Adipose tissue (tissue), 3 donors: ENCODE results near the gene TENM4. TPM values are rescaled to one million over a fixed set of nuclear protein-coding genes. Genes with fewer than 3 reads are reported as not detected.

Experiments used
- H3K27ac ChIP-seq: one replicate; pipeline ENCODE4 v1.5.1; 2013; ENCODE audit warnings: low read depth, low read length
- WGBS, 3 donors: extraction: QIAGEN DNeasy Blood & Tissue Kit; methylation state at CpG; one replicate each; pipeline ENCODE4 v1.1.7; 2013; 5-methylcytosine and 5-hydroxymethylcytosine counted together
- polyA plus RNA-seq, 3 donors: library from polyadenylated mRNA; stranded (reverse); fragments of 200-250 nt; gene quantifications; one replicate each; pipeline ENCODE4 v1.2.3, GENCODE V29; 2013
- donor health status: healthy with polysubstance abuse.
- donor health status: Bipolar disorder and iron deficiency.
- donor health status: healthy.

TENM4 gene
- polyA plus RNA-seq, 3 donors, result 0.22 to 2.7 (median 0.41) TPM

DNA sequence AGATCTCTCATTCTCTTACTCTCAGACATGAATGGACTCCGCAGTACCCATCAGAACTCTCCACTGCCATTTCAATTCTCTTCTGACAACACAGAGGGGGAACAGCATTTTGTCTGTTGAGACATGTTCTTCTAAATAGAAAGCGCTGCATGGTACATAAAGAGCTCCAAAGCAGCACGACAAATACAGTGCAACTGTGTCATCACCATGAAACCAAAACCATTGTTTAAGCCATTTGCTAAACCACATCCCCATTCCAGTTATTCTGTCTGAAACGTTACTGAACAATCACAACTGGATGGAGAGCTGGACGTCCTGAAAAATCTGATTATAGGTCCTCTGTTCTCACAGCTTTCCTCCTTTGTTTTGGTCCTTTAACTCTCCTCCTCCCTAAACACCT, 17.9 kb upstream of the TENM4 start:
- H3K27ac ChIP-seq, result no peak overlapping the region
- 66 to 78% (median 75%) methylated on average over 5 of the region's 5 CpGs for WGBS, 3 donors

DNA sequence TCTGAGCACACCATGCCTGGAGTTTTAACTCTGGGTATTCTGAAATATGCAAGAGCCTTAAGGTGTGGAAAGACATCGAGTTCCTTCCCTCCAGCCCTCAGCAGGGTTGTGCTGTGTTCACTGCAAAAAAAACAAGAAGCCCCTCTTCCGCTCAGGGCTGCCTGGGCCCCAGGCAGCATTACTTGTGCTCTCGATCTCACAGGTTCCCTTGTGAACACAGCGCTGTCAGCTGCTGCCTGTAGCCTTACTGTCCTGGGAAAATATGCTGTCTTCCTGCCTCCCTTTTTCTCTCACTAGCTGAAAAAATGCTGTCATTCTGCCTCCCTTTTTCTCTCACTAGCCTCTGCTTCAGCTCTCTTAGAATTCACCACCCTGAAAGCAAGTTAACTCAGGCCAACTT, 15.7 kb upstream of the TENM4 start:
- H3K27ac ChIP-seq, result no peak overlapping the region
- 35 to 42% (median 37%) methylated on average over 4 of the region's 4 CpGs for WGBS, 3 donors

DNA sequence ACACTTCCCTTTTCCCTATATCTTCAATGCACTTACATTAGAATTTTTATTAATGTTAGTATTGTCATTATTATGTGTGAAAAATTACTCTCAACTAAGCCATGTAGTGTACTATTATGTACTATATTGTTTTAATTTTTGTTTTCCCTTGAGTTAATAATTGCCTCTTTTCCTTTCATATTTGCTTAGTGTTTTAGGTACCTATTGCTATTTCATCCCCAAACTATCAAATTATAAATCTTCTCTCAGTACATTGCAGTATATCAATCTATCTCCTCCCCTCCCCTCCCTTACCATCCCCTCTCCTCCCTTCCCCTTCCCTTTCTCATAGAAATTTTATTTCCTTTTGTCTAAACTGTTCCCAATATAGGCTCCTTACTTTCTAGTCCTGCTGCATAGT, 12.8 kb upstream of the TENM4 start:
- H3K27ac ChIP-seq, result no peak overlapping the region

DNA sequence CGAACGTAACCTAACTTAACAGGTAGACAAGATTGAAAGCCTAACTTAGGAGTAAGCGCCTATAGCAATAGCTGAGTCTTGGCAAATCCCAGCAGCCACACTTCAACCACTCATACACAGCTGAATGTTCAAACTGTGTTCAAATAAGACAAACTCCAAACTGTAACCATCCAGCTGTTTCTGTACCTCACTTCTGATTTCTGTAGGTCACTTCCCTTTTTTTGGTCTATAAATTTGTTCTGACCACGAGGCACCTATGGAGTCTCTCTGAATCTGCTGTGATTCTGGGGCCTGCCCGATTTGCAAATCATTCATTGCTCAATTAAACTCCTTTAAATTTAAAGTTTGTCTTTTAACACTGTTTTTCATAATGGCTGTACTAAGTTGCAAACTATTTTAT, 8.2 kb upstream of the TENM4 start:
- no peak overlapping the region for H3K27ac ChIP-seq
- WGBS, 3 donors, result 64 to 81% (median 69%) methylated on average over 5 of the region's 5 CpGs

DNA sequence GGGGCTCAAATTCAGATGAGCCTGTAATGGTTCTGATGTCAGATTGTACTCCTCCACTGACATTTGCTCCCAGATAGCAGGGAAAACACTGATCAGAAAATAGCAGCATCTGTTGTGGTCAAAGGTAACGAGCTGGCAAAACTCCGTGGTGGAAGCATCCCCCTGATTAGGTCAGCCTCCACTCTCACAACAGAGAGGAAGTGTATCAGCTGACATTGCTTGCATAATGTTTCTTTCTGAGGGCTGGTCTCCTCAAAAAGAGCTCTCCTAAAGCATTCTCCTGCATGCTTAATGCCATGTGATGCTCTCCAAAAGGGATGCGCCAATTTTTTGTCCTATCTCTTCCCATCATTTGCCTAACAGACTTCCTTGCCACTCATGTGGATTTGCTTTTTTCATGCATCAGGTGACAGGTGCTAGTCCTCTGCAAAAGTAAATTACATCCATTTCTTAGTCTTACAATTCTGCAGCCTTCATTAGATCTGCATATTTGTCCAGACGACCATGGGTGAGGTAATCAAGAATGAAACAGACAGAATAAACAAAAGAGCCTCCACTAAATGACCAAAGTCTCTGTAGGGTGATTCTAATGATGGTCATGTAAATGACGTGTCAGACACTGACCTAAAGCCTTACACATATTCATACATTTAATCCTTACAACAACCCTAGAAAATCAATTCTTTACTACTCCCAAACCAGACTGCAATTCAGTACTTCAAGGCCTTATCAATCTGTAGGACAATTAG, 6.4 kb upstream of the TENM4 start:
- H3K27ac ChIP-seq, result no peak overlapping the region
- 40 to 48% (median 42%) methylated on average over 5 of the region's 5 CpGs for WGBS, 3 donors

DNA sequence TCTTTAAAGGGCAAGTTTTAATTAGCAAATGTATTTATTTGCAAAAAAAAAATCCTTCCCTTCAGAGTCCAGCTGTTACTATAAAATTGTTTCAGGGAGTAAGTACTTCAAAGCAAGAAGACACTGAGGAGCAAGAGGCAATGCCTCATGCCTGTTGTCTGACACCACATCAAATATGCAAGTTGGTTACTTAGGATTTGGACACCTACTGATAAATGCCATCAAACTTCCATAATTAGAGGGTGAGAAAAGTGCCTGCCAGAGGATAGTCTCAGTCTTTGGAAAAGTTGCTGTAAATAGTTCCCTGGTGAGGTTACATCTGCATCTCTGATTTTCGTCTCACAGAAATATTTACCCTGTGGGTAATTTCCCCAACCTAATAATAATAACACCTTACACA, 4.1 kb upstream of the TENM4 start:
- H3K27ac ChIP-seq, result no peak overlapping the region
- 60 to 70% (median 63%) methylated on average over 1 of the region's 1 CpG for WGBS, 3 donors

DNA sequence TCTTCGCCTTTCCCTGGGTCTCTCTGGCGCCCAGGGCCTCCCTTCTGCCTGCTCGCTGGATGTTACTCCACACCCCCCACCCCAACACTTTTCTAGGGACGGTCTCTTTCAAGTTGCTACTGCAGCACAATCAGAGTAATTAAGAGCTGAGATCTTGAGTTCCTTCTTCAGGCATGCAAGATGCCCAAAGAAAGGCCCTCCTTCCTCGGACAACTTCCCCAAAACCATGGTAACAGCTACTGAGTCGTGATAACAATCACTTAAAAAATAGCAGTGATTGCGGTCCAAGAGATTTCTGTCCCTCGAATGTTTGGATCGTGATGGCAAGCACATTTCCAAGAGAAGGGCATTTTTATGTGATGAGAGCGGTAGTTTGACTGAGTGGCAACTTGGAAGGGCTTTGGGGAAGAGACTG, 638 bp upstream of the TENM4 start:
- no peak overlapping the region for H3K27ac ChIP-seq
- 10 to 34% (median 13%) methylated on average over 10 of the region's 10 CpGs for WGBS, 3 donors

DNA sequence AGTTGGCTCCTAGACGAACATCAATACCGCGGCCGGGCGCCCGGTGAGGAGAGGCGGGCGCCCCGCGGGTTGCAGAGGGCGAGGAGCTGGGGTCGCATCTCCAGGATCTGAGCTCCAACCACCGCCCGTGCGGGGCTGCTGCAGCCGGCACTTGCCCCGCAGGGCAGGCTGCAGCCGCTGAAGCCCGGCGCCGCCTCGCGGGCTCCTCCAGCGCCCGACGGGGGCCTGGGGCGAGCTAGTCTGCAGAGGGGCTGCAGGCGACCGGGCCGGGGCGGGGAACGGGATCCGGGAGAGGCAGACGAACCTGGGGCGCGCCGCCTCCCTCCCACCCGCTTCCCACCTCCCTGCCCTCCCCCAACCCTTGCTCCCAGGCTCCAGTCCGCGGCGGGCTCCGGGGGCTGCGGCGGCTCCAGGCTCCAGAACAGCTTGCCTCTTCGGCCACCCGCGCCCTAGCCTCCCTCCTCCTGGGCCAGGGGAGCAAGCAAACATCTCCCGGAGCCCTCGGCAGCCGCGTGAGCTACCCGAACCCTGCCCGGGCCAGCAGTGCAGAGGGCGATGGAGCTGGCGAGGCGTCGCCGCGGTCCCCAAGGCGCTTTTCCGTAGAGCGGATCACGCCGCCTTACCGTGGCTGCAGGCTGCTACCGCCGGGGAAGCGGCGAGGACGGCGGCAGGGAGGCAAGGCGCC, 802 bp downstream of the TENM4 start:
- 1 to 2% (median 2%) methylated on average over 57 to 71 of the region's 72 CpGs for WGBS, 3 donors

DNA sequence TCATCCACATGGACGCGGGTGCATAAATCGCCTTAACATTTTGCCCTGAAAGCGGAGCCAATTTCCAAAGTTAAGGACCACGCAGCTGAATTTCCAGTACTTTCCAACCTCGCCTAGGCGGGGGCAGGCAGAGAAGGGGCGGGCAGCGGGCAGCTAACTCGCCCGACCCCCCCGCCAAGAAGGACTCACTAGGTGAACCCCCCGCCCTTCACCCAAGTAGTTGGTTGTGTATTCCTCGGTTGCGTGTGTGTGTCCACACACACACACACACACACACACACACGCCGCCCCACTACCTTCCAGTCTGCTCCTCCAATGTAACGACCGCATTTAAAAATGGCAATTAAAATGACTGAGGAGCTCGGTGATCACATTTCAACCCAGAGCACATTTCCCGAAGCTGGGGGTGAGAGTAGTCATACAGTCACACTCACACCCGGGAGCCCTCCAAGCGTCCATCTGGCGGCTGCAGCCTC, 1.4 kb downstream of the TENM4 start:
- 2 to 4% (median 3%) methylated on average over 21 to 24 of the region's 24 CpGs for WGBS, 3 donors
- no peak overlapping the region for H3K27ac ChIP-seq

More for the DNA sequence above, 802 bp downstream of the TENM4 start:
- no peak overlapping the region for H3K27ac ChIP-seq

DNA sequence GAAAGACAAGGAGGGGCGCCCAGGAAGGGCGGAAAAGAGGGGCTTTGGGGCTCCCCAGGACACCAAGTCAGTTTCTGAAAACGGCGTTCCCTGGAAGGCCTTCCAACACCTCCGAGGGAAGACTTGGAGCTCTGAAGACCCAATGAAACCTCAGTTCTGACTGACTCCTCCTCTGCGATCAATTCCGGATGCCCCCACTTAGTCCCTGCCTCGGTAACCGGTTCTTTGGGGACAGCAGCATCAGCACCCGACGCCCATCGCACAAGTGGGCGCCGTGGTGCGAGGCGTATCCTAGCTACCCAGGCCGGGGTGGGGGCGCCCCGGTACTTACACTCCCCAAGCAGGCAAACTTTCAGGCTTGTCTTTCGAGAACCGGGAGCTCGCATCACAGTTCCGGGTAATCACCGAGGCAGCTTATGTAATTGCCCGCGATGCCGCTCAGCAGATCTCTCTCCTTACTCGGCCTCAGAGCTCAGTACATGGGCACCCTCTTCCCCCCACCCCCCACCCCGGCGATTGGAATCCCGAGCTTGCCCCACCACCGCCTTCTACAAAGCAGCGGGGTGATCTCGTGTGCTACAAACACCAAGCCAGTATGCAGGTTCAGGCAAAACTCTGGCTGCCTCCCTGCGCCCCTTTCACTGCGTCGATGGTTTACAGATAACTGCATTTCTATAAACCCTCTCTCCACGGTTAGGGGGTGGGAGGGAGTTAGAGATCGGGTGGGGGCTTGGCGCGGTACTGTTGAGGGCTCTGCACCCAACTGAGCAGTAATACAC, 2.0 kb downstream of the TENM4 start:
- WGBS, 3 donors, result 2 to 4% (median 2%) methylated on average over 41 of the region's 41 CpGs
- H3K27ac ChIP-seq, result no peak overlapping the region

DNA sequence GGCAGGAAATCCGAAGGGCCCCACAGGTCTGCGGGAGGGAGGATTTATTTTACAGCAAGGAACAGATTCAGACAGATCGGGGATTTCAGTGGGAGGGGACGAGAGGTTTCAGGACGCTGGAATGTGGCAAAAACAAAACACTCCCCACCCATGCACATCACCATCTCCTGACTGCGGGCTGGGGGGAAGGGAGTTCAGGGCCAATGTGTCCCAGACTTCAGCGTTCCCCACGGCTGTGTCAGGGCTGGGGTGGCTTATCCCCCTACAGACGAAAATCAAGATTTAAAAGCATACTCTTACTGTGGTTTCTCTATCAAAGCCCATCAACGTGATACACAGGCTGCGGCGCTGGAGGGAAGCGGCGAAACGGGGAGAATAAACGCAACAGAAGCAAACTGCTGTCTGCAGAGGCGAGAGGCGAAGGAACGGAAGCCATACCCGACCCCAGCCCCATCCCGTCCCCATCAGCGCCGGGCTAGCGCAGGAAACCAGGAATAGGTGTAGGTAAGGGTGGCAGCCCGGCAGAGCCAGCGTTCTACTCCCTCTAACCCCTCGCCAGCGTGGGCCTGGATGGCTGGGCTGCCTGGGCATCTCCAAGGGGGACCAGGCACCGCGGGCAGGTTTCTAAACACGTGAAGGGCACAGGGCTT, 2.7 kb downstream of the TENM4 start:
- whole genome bisulfite sequencing, 3 donors, result 2 to 13% (median 3%) methylated on average over 31 of the region's 31 CpGs
- no peak overlapping the region for H3K27ac ChIP-seq

DNA sequence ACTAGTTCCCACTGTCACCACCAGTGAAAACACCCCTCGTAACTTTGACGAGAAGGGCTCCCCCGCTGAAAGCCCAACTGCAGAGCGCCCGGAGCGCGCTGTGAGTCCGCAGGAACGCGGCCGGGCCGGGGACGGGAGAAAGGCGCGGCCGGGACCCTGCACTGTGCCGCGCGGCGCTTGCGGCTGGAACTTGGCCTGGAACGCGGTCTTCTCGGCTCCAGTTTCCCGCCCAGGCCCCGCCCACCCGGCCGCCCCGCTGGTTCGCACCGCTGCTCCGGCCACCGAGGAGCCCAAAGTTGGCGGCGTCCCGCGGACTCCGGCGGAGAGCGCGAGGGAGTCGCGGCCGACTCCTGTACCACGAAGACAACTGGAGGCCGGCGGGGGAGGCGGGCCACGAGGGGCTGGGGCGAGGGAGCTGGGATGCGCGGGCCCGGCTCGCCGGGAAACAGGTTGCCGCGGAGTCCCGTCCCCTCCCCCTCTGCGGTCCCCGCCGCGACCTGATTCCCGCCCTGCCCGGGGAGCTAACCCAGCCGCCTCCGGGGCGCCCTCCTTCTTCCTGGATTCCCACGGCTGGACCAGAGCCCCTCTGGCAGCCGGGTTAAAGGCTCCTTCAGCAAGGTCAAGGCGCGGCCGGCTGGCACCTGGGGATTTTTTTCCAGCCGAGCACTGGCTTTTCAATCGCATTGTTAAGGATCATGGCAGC, 3.4 kb downstream of the TENM4 start:
- H3K27ac ChIP-seq, result no peak overlapping the region
- 0 to 2% (median 1%) methylated on average over 60 to 74 of the region's 74 CpGs for WGBS, 3 donors

DNA sequence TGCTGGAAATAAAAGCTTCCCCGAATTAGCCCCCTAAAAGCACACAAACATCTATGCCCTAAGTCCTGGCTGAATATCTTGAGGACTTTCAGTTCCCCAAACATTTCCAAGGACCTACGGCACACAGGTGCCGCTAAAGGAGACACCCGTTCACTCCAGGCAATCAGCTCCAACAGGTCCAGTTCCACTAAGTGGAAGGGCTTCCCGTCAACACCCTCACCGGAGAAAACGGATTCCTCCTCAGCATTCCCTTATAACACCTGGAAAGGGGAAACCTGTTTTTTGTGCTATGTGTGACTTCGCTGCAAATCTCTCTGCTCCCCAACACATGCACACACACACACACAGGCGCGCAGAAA, 3.9 kb downstream of the TENM4 start:
- H3K27ac ChIP-seq, result no peak overlapping the region
- 16 to 20% (median 18%) methylated on average over 10 of the region's 10 CpGs for WGBS, 3 donors

DNA sequence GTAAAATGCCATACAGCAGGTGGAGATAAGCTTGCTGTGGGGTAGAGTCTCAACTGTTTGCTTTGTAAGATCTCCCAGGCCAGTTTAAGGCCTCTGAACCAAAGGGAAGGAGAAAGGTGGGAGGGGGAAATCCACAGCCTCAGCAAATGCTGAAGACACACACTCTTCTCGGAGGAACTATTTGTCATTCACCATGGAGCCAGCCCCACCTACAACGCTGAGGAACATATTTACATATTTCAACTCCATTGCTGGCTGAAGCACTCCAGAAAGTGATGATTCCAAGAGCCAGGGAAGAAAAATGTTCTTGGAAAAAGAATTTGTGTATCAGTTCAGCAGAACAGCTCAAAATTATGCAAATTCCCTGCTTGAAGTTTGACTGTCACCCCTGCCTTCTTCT, 6.5 kb downstream of the TENM4 start:
- H3K27ac ChIP-seq, result no peak overlapping the region
- WGBS, 3 donors, result 38 to 76% (median 38%) methylated on average over 2 of the region's 2 CpGs

DNA sequence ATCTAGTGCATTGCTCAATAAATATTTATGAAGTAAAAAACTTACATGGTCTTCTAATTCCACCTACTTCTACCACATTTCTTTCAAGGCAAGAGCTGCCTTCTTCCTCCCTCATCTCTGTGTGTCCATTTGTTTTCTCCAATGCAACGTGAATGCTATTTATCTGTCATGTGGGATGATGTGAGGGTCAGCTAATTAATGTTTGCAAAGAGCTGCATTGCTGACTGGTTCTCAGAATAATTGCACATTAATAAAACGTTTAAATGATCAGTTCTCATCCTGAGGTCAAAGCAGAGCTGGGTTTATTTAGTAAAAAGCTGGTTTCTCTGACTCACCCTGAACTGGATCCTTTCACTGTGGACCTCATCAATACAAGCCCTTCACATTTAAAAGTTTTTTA, 8.7 kb downstream of the TENM4 start:
- WGBS, 3 donors, result 49 to 58% (median 50%) methylated on average over 2 of the region's 2 CpGs

DNA sequence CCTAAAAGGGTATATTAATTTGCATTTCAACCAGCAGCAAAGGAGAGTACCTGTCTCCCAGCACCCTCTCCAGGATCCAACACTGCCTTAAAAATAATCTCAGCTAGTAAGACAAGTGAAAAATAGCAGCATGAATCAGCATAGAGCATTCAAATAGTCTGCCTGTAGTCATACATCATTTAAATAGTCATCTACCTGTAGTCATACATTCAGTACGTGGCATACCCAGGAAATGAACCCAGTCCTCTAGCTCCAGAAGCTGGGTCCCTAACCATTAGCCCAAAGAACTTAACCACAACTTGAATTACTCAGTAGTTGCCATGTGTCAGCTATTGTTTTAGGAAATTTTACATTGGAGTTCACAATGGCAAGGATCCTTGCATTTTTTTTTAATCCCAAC, 9.3 kb downstream of the TENM4 start:
- no peak overlapping the region for H3K27ac ChIP-seq
- 61 to 66% (median 66%) methylated on average over 1 of the region's 1 CpG for WGBS, 3 donors

More for the DNA sequence above, 8.7 kb downstream of the TENM4 start:
- H3K27ac ChIP-seq, result no peak overlapping the region

DNA sequence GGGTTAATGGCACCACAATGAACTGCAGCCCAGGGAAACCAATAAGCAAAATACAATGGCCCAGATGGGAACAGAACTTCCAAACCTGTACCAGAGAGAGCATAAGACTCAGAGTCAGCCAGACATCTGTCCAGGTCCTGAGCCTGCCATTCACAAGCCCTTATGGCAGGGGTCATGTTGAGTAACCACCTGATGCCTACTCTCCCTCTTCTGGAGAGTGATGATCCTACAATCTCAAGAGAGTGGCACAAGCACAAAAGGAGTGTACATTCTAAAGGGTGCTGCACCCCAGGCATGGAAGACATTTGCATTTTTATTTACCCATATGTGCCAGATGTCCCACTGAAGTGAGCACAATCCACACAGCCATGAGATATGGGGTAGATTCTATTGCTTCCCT, 10.6 kb downstream of the TENM4 start:
- H3K27ac ChIP-seq, result no peak overlapping the region

DNA sequence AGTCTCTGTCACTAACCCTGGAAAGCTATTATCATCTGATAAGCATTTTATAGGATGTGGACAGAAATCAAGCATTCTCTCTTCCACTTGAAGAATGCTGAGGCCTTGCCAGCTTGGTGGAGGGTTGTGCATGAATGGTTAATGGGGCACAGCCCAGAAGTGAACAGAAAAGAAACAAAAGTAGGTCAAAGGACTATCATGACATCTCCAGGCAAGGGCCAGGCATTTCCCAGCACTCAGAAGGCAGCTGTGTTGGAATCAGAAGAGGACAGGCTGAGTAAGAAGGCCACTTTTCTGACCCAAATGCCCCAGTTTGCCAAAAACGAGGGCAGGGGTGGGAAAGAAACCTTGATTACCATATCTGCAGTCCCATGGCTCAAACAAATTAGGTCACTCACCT, 12.4 kb downstream of the TENM4 start:
- 19 to 50% (median 32%) methylated on average over 1 of the region's 1 CpG for WGBS, 3 donors
- H3K27ac ChIP-seq, result no peak overlapping the region
